Breast epithelium (tissue), 3 donors: ENCODE data around the gene TMEM238.

Experiments used
- CTCF ChIP-seq, 3 donors: fragments of 450-650 bp; IDR thresholded peaks; one replicate each; pipeline ENCODE4 v1.5.1; 2016 to 2017; ENCODE audit warnings: antibody characterized with exemption in 3 of 3, mild to moderate bottlenecking in 3 of 3, moderate library complexity in 3 of 3
- POLR2A ChIP-seq: fragments of 450-650 bp; IDR thresholded peaks from one replicate; pipeline ENCODE4 v1.6.1; 2016; ENCODE audit warnings: antibody characterized with exemption, mild to moderate bottlenecking, moderate library complexity

GRCh38 chr19:55382522-55383054, 1.5 kb downstream of the TMEM238 start:
- TF ChIP-seq POLR2A = no peak
- TF ChIP-seq CTCF (IDR thresholded peaks at IDR 0.05) = no peak
